Smooth muscle cell (in vitro differentiated cells): ENCODE results near the gene LRMDA. TPM values are rescaled to one million over a fixed set of nuclear protein-coding genes. Genes with fewer than 3 reads are reported as not detected.
A peak's percentile ranks its signal among the peaks of the same experiment; 100 is the strongest.

Source experiments
- DNase-seq: peaks from one replicate; lab custom pipeline; 2025; ENCODE audit not compliant: unreplicated experiment; lab: John Stamatoyannopoulos, UW
- H2AFZ ChIP-seq: fragments of 200-600 bp; sonication (generic); 2 replicates; pipeline ENCODE4 v1.6.0; 2016; ENCODE audit warnings: antibody characterized with exemption, low read depth, mild to moderate bottlenecking
- H3F3A ChIP-seq: fragments of 200-600 bp; sonication (generic); 2 replicates; pipeline ENCODE4 v1.6.0; 2017; ENCODE audit warnings: antibody characterized with exemption, low read depth
- H3K27ac ChIP-seq: fragments of 200-600 bp; sonication (generic); 2 replicates; pipeline ENCODE4 v1.5.1; 2016; ENCODE audit warnings: low read depth, mild to moderate bottlenecking
- H3K27me3 ChIP-seq: fragments of 200-600 bp; sonication (generic); 2 replicates; pipeline ENCODE4 v1.6.1; 2016; ENCODE audit warnings: low read depth, mild to moderate bottlenecking
- H3K36me3 ChIP-seq: fragments of 200-600 bp; sonication (generic); 2 replicates; pipeline ENCODE4 v1.5.1; 2016; ENCODE audit warnings: low read depth
- H3K4me1 ChIP-seq: fragments of 200-600 bp; sonication (generic); 2 replicates; pipeline ENCODE4 v1.5.1; 2016; ENCODE audit warnings: low read depth
- H3K4me2 ChIP-seq: fragments of 200-600 bp; sonication (generic); 2 replicates; pipeline ENCODE4 v1.6.0; 2016; ENCODE audit warnings: mild to moderate bottlenecking
- H3K4me3 ChIP-seq: fragments of 200-600 bp; sonication (generic); 2 replicates; pipeline ENCODE4 v1.5.1; 2016; ENCODE audit warnings: mild to moderate bottlenecking
- H3K79me2 ChIP-seq: fragments of 200-600 bp; sonication (generic); 2 replicates; pipeline ENCODE4 v1.6.0; 2016; ENCODE audit warnings: low read depth, mild to moderate bottlenecking
- H3K9ac ChIP-seq: fragments of 200-600 bp; sonication (generic); 2 replicates; pipeline ENCODE4 v1.6.0; 2016; ENCODE audit warnings: low read depth
- H3K9me3 ChIP-seq: fragments of 200-600 bp; sonication (generic); replicated peaks from 2 replicates; pipeline ENCODE4 v1.5.1; 2016; ENCODE audit warnings: low read depth
- H4K20me1 ChIP-seq: fragments of 200-600 bp; sonication (generic); 2 replicates; pipeline ENCODE4 v1.6.0; 2016; ENCODE audit warnings: low read depth
- WGBS: methylation state at CpG from one replicate; pipeline ENCODE4 v1.1.7; 2016; ENCODE audit warnings: low lambda C conversion rate; 5-methylcytosine and 5-hydroxymethylcytosine counted together
- polyA plus RNA-seq: library from polyadenylated mRNA; unstranded; fragments of >200 nt; fragmentation: Nextera tagmentation; extraction: Ambion mirVana; gene quantifications from 2 replicates; pipeline ENCODE4 v1.2.1, GENCODE V29; 2016
- total RNA-seq: library from RNA; depleted of rRNA; stranded (reverse); fragments of >200 nt; gene quantifications from 2 replicates; pipeline ENCODE4 v1.2.3, GENCODE V29; 2014
- TF ChIP-seq, protein P1 (sequence below): fragments of 200-600 bp; sonication (generic); IDR thresholded peaks from 2 replicates; pipeline ENCODE4 v1.5.1; 2017; ENCODE audit warnings: borderline replicate concordance, mild to moderate bottlenecking, antibody characterized with exemption; ENCODE audit not compliant: insufficient read depth, poor library complexity, severe bottlenecking

The LRMDA gene
- total and polyA plus RNA-seq, 2 experiments from 2014 or later = 1.5 to 1.6 TPM

DNA sequence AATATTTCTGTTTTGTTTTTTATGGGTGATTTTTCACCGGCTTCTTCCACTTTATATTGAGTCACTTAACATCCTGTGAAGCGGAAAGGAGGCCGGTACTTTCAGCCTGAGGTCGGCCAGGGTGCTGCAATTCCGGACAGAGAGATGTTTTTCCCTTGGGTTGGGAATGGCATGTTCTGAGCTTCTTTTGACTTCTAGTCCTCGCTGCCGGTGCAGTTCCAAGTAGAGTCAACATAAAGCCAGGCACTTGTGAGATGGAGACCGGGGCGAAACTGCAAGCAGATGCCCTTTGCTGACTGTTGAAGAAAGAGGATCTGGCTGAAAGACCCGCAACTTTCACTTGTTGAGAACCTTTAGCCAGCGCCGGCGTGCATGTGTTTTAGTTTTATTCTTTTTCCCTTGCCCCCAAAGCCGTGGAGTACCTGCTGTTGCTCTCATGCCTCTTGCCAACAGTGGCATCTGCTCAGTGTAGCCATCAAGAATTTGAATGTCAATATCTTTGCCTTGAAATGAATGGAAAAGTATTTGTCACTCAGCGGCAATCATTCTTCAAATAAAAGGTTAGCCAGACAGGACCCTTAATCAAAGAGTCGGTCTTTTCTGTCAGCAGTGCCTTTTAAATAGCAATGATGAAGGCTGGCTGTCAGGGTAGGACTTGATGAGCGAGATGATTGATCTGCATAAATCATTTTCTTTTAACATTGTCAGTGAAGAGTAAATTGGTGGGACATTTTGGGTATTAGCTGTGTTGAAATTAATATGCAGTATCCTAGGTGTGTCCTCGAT, 351.2 kb downstream of the LRMDA start:
- H3F3A ChIP-seq = no peaks in the 10 kb centered on the region
- H4K20me1 ChIP-seq = no peaks in the 10 kb centered on the region
- H2AFZ ChIP-seq = no peak overlapping the region
- H3K27ac ChIP-seq = no peak overlapping the region
- WGBS = 82% methylated on average over 18 of the region's 18 CpGs
- no peak for DNase-seq
- TF ChIP-seq, protein P1, sequence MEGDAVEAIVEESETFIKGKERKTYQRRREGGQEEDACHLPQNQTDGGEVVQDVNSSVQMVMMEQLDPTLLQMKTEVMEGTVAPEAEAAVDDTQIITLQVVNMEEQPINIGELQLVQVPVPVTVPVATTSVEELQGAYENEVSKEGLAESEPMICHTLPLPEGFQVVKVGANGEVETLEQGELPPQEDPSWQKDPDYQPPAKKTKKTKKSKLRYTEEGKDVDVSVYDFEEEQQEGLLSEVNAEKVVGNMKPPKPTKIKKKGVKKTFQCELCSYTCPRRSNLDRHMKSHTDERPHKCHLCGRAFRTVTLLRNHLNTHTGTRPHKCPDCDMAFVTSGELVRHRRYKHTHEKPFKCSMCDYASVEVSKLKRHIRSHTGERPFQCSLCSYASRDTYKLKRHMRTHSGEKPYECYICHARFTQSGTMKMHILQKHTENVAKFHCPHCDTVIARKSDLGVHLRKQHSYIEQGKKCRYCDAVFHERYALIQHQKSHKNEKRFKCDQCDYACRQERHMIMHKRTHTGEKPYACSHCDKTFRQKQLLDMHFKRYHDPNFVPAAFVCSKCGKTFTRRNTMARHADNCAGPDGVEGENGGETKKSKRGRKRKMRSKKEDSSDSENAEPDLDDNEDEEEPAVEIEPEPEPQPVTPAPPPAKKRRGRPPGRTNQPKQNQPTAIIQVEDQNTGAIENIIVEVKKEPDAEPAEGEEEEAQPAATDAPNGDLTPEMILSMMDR = no peak
- H3K4me1 ChIP-seq = no peaks in the 10 kb centered on the region
- H3K36me3 ChIP-seq = no peaks in the 10 kb centered on the region
- no peak overlapping the region for H3K9ac ChIP-seq
- H3K4me3 ChIP-seq = no peak overlapping the region
- no peaks in the 10 kb centered on the region for H3K9me3 ChIP-seq
- H3K79me2 ChIP-seq = no peaks in the 10 kb centered on the region
- H3K4me2 ChIP-seq = no peak overlapping the region
- peaks cover 5% of the 10 kb centered on the region for H3K27me3 ChIP-seq

DNA sequence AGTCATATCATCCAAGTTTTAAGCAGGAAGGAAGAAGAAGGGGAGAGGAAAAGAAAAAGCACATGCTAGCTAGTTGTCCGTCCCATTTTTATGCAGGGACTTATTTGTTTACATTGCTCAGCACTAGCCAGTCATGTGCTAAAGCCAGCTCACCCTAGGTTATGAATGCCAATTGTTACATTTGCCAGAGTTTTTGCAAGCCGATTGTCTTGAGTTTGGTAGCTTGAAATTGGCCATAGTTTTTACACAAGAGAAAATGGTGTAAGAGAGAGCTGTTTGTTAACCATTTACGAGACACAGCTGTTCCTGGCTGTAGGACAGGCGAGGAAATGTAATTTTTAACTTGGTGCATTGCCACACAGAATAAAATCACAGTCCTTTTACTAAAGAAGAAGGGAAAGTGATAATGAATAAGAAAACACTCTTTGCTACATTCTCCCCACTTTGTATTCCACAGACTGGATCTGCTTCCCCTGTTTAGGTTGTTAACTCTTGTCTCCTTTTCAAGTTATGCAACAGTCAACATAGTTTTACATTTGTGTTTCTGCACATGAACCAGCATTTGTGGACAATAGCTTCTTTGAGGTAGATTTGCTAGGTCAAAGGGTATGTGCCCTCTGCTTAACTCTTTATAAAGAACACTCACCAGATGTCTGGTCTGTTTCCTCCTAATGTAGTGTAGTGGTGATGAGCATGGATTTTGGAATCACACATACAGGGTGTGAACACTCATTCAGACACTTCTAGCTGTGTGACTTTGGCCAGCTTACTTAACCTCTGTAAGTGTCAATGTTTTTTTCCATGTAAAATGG, 357.2 kb downstream of the LRMDA start:
- DNase-seq = no peak
- 58% methylated on average over 4 of the region's 4 CpGs for WGBS
- H3K4me2 ChIP-seq = peak overlapping the region; percentile 44

DNA sequence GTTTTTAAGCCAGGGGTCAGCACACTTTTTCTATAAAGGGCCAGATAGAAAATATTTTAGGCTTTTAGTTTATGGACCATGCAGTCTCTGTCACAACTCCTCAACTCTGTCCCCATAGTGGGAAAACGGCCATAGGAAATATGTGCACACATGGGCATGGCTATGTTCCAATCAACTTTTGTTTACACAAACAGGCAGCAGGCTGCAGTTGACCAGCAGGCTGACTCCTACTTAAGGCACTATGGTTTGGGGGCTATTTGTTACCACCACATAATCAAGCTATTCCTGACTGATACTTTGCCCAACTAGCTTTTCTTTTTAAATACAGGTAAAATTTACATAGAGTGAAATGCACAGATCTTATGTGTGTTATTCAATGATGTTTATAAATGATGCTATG, 362.4 kb downstream of the LRMDA start:
- H3K9me3 ChIP-seq = no peaks in the 10 kb centered on the region
- H2AFZ ChIP-seq = no peak overlapping the region
- TF ChIP-seq, protein P1 = no peak
- H3K9ac ChIP-seq = no peak overlapping the region
- H3K36me3 ChIP-seq = no peaks in the 10 kb centered on the region
- H3K27ac ChIP-seq = no peak overlapping the region
- 100% methylated on average over 1 of the region's 1 CpG for WGBS
- no peak overlapping the region for H3K4me3 ChIP-seq
- H3K27me3 ChIP-seq = no peaks in the 10 kb centered on the region
- no peak for DNase-seq
- H3K4me2 ChIP-seq = no peak overlapping the region
- no peaks in the 10 kb centered on the region for H3K4me1 ChIP-seq
- H3F3A ChIP-seq = no peaks in the 10 kb centered on the region
- H3K79me2 ChIP-seq = no peaks in the 10 kb centered on the region
- no peaks in the 10 kb centered on the region for H4K20me1 ChIP-seq

More for the DNA sequence above, 357.2 kb downstream of the LRMDA start:
- no peaks in the 10 kb centered on the region for H3K36me3 ChIP-seq
- no peaks in the 10 kb centered on the region for H3K27me3 ChIP-seq
- no peak overlapping the region for H3K27ac ChIP-seq
- peaks cover 5% of the 10 kb centered on the region for H3K4me1 ChIP-seq
- H3F3A ChIP-seq = no peaks in the 10 kb centered on the region
- TF ChIP-seq, protein P1 = no peak
- no peaks in the 10 kb centered on the region for H3K79me2 ChIP-seq
- no peaks in the 10 kb centered on the region for H3K9me3 ChIP-seq
- no peaks in the 10 kb centered on the region for H4K20me1 ChIP-seq
- H2AFZ ChIP-seq = peak overlapping the region; percentile 54
- peak overlapping the region; percentile 19 for H3K4me3 ChIP-seq
- H3K9ac ChIP-seq = no peak overlapping the region
